GM19043 (cell line): ENCODE data around the gene CEP43.

Experiments
- ATAC-seq: cut with Tn5 transposase; IDR thresholded peaks from one replicate; pipeline ENCODE4 v1.9.1; 2021; ENCODE audit warnings: low read depth; ENCODE audit not compliant: unreplicated experiment

The CEP43 gene

DNA sequence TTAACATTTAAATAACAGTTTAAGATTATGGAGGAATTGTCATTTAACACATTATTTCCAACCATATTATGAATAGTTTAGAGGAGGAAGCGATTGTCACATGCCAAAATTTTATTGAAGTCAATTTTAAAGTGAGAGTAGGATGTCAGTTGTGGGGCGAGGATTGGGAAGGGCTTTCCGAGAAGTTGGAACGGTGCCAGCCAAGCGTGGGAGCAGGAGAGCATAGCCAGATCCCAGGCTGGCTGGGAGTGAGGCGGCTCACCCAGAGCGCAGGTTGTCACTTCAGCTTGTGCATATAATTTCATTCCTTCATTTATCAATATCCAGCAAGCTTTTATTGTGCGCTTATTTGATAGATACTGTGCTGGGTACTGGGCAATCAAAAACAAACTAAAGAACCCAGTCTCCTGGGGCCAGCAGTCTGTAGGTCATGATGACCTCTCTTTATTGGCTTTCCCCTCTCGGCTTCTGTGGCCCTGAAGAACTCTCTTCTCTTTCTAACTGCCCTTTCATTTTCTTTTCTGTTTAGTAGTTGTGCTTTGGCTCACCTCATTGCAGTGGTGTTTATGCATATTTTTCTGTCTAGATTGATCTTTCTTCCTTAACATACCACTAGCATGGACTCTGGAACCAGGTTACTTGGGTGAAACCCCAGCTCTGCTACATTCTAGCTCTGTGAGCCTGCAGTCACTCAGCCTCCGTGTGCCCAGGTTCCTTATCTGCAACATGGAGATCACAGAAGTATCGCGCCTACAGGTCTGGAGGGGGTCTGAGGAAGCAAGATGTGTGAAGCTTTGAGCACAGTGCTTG, 6.4 kb downstream of the CEP43 start:
- ATAC-seq = no peak

DNA sequence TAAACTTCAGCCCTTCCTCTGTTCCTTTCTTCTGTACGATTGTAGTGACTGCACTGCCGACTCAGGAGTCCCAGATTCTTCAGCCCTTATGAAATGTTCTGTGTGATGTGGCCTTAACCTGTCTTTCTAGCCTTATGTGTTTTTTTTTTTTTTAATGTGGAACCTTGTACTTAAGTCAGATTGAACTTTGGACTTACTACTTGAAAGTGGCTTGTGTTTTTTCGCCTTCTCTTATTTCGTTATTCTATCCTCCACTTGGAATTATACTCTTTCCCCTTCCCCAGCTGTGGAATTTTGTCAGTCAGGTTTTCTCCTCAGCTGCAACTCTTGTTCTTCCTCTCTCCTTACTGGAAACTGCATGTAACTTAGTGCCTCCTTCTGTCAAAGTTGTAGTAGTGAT, 8.8 kb downstream of the CEP43 start:
- no peak for ATAC-seq

DNA sequence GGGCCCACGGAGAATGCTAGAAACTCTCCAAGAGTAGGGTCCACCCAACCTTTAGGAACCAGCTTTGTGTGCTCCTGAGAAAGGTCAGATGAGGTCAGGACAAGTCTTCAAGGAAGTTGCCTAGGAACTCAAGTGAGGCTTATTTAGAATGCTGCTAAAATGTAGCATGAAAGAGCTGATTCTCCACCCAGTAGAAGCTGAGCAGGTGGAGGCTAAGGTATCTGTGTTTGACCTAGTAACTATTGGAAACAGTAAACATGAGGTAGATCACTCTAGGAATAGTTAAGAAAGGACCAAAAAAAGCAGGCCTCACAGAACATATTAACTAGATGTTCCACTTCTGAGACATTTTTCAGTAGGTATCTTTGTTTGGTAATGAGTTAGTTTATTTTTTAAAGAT, 13.9 kb downstream of the CEP43 start:
- no peak for ATAC-seq

DNA sequence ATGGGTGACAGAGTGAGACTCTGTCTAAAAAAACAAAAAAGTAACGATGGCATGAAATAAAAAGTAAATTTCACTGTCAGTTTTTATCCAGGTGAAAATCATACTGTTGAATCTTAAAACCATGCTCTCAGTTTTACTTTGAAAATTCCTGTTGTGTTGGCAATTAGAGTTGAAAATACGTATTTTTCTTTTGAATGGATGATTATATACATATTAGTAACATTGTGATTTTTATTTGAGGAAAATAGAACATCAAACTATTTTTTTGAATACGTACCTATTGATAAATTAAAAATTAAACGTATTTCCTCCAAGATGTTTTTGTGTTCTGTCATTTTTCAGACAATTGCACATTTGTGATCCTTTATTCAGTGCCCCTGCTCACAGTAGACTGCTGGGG, 14.7 kb downstream of the CEP43 start:
- ATAC-seq = no peak

DNA sequence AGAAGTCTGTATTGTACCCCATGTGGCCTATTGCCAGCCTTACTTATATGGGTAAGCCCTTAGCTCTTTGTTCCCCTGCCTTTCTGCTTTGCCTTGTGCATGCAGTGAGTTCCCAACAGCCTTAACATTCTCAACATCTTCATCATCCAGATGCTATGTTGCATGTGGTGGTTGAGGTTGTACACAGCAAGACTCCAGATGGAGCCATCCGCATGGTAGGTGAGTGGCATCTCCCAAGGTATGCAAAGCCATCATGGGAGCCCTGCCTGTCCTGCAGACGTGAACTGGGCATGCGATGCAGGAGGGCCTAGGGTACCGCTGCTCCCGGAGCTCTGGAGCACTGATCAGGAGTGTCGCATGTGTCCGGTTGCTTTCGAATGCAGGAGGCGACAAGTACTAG, 16.1 kb downstream of the CEP43 start:
- no peak for ATAC-seq

DNA sequence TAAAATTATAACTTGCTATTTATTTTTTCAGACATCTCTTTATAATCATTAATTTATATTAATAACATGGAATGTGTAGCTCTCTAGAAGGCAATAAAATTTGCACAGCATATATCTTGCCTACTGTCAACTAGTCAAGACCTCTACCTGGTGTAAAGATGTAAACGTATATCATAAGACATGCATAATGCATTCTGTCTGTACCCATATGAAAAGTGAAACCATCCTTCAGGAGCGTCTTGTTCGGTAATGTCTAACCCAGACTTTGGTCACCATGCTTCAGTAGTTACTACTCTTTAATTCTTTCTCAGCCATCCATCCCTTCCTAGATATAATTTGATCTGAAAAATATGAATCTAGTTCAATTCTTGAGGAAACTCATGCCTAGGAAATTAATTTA, 21.0 kb downstream of the CEP43 start:
- ATAC-seq = peak; percentile 80

DNA sequence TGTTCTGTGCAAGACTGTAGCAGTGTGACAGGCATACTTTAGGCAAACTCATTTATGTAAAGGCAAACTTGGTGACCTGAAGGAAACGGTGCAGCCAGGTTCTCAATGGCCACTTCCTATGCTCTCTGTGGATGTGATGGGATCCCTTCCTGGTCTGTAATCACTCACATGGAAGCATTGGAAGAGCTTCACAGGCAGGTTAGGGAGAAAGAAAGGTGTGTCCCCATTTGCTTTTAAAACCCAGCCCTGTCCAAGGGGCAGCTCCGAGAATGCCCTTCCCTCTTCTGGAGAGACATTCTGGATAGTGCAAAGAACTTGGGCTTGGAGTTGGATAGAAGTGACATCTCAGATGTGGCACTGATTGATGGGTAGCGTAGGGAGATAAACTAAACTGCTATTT, 28.1 kb downstream of the CEP43 start:
- ATAC-seq = no peak

DNA sequence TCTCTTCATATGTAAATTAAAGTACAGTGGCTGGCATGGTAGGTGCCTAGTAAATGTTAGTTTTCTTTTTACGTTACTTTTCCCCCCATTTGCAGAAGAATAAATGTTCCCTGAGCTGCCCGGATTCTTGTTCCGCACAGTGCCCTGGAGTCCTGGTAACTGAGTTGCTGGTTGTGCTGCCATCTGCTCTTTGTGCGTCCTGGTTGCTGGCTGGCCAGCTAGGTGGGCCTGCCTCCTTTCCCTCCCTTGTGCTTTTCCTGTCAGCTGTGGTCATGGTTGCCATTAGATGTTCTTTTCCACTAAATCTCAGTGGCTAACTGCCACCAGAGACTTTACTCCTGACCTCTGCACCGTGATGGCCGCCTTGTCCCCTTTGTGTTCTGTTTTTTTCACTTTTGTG, 28.6 kb downstream of the CEP43 start:
- no peak for ATAC-seq

DNA sequence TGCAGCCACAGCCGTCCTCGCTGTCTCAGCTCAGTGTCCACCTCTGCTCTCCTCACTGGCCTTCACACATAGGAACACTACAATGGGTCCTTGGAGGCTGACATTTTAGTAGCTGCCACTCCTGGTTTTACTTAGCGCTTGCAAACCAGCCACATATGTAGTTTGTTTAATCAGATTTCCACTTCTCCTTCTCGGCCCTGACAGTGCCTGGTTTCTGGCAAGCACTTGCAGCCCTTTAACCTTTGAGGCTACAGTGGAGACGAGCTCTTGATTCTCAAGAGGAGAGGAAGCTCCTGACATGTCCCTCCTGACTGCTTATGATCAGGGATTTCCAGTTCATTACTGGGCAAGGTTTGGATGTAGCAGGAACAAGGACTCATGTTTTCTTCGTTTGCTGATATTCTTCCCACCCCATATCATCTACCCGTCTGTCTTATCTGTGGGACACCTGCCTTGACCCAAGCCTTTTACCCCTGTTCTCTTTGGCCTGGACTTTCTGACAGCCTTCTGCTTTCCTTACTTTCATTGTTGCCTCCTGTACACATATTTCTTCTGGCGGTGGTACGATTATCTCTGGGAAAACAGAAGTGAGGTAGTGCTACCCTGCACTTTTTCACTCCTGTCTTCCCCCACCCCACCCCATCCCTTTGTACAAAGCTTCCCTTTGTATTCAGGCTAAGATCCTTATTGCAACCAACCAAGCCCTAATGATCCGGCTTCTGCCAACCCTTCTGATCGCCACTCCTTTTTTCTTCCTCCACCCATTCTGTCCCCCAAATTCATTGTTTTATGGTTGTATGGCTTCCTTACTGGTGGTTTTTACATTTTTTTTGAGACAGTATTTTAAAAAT, 31.2 kb downstream of the CEP43 start:
- ATAC-seq = no peak

DNA sequence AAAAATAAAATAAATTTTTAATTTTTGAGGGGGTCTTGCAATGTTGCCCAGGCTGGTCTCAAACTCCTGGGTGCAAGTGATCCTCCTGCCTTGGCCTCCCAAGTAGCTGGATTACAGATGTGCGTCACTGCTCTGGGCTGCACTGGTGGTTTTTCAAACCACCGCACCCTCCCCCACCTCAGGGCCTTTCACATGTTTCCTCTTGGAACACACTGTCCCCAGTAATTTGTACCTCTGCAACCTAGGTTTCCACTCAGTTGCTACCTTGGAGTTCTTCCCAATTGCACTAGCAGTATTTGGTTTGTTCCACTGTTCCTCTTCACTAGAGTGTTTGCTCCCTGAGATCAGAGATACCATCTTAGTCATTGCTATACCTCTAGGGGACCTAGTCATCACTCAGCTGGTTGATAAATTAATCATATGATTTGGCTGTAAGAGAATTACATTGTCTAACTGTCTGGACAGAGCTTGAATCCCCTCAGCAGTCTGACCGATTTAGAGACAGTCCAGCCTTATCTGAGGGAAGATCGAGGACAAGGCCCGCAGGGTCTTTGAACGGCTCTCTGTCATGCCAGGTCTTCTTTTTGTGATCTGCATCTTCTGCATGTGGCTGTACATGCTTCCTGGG, 32.0 kb downstream of the CEP43 start:
- ATAC-seq = no peak

DNA sequence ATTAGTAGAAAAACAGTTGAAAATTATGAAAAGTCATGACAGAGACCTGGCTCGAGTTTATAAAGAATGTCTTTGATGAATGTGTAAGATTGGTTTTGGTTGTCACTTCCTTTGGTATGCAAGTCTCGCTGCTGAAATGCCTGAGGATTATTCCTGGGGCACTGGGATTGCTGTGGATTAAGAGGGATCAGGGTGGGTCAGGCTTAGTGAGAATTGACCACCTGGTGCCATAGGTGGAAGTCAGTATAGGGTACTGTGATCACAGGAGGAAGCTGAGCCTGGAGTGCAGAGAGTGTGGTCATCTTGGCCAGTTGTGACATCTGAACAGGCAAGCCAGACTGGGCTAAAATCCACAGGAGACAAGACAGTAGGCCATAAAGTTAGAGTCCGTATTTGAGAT, 34.9 kb downstream of the CEP43 start:
- no peak for ATAC-seq

DNA sequence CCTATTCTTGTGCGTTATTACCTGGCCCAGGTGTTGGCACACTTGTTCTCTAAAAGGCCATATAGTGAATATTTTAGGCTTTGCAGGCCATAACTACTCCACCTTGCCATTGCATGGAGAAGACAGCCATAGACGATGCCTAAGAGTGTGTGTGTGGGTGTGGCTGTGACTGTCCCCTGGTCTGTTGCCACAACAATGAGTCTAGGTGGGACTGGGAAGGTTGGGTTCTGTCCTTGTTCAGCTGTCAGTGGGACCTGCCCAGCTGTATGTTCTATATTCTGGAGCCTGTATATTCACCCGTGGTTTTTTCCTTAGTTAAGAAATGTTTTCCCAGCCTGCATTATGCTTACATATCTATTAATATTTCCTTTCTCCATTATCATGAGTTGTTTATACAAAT, 38.6 kb downstream of the CEP43 start:
- no peak for ATAC-seq

DNA sequence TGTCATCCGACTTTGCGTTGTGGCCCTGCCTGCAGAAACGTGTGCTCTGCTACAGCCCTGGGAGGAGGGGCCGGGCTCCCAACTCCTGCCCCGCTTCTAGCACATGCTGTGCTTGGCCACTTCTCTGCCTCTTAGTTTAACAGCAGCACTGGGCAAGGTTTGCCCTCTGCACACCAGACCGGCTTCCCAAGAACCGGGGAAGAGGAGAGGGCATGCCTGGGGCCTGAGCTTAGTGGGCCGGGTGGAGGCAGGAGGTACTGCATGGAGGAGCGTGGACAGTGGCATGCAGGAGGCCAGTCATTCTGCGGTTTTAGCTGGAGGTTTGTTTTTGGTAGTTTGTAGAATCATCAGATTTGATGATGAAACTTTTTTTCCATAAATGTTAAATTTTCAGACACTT, 45.5 kb downstream of the CEP43 start:
- no peak for ATAC-seq

DNA sequence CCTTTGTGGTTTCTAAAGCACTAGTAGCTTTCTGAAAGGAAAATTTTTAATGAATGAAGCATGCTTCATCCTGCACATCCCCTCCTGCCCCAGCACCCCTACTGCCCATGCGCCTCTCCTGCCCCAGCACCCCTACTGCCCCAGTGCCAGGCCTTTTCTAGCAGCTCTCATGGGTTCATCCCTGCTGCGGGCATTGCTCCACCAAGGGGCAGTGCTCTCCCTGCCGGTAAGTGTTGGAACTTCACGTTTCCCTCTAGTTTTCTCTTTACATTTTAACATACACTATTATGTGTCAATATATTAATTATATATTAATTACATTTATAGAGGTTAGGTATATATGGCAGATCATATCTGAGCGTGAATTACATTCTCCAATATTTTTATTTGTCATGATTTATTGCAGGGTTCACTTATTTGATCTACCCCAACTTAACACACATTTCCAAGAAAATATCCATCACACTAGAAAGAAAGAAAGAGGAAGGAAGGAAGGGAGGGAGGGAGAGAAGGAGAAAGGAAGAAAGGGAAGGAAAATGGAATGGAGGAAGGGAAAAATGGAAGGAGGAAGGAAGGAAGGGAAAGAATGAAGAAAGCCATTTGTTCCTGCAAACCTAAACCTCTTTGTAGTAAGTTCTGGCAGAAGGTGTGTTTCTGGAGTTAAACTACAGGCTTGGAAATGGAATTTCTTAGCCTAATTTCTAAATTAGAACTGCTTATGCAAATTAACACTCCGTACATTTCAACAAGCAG, 46.8 kb downstream of the CEP43 start:
- no peak for ATAC-seq

DNA sequence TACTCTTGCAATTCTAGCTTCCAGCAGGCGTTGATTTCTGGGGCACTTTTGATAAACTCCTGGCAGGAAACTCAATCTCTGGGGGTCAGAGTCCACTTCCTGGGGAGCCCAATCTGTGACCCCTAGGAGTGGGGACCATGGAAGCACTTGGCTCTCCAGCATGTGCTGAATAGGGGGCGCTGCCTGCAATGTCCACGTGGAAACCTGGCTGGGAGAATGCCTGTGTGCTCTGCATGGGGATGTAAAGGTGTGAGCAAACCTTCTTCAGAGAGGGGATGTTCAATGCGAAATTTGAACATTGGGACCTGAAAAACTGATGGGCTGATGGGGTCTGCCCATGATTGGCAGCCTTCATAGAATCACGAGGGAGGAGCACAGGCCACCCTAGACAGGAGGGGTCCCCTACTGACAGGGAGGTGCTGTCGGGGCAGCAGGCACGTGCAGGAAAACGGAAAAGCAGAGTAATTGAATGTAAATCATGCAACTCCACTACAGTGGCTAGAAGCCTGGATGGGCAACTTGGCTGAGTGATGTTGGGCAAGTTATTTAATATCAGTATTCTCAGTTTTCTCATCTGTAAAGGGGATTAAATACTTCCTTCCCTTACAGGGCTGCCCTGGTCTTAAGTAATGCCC, 47.8 kb downstream of the CEP43 start:
- ATAC-seq = peak; percentile 13

DNA sequence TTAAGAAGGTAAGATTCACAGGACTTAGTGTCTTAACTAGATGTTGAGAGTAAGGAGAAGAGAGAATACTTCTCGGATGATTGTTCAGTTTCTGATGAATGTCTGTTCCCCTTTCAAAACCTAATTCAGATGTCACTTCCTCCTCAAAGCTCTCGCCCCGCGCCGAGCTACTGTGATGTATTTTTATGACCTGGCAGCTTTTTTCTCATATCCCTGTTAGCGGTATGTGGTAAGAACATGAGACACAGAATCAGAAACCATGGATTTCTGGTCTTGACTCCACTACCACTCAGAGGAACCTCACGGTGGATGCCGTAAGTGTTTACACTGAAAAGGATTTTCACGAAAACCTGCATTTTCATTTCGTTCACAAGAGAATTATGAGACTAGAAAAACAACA, 48.4 kb downstream of the CEP43 start:
- peak; percentile 81 for ATAC-seq
